Measurements from ENCODE around the gene RNF157.
A peak's percentile ranks its signal among the peaks of the same experiment; 100 is the strongest.

The RNF157 gene

DNA sequence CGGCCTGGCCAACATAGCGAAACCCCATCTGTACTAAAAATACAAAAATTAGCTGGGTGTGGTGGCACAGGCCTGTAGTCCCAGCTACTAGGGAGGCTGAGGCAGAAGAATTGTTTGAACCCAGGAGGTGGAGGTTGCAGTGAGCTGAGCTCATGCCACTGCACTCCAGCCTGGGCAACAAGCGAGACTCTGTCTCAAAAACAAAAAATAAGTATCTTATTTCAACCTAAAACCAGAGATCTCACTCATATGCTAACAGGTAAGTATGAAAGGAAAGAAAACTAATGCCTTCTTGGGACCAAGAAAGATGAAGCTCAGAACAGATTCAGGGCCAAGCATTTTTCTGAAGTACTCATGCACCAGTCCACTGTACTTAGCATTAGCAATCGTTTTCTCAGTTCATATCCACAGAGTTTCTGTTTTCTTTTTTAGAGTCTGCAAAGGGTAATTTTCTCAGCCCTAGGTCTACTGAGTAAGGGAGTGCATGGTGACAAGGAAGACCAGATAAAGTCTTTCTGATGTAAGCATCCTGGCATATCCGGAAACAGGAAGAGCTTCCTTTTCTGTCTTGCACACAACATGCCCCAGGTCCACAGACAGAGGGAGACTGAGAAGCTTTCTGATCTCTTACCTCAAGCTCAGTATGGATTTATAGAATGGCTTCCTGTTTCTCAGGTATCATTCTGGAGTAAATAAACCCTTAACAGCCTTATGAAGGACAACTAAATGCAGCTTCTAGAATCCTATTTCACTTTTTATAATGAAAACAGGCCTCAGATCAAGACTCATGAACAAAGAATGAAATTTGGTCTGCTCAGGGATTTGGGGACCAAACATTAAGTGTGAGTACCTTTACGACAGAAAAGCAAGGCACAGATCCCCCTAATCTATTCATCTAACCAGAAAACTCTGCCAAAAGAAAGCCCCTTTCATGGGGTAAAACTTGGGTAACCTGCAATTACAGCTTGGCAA lies 60.5 kb downstream of the RNF157 start:
- TF ChIP-seq, protein P1, sequence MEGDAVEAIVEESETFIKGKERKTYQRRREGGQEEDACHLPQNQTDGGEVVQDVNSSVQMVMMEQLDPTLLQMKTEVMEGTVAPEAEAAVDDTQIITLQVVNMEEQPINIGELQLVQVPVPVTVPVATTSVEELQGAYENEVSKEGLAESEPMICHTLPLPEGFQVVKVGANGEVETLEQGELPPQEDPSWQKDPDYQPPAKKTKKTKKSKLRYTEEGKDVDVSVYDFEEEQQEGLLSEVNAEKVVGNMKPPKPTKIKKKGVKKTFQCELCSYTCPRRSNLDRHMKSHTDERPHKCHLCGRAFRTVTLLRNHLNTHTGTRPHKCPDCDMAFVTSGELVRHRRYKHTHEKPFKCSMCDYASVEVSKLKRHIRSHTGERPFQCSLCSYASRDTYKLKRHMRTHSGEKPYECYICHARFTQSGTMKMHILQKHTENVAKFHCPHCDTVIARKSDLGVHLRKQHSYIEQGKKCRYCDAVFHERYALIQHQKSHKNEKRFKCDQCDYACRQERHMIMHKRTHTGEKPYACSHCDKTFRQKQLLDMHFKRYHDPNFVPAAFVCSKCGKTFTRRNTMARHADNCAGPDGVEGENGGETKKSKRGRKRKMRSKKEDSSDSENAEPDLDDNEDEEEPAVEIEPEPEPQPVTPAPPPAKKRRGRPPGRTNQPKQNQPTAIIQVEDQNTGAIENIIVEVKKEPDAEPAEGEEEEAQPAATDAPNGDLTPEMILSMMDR (IDR thresholded peaks at IDR 0.05; ENCODE audit: insufficient read depth, low read depth, low read length, missing control alignments): no peak
- H3K4me3 ChIP-seq (ENCODE audit: low read depth, low read length): no peak overlapping the region
- peak; percentile 82 for DNase-seq (ENCODE audit: low read depth)

GRCh38 chr17:76178124-76178523 lies 62.2 kb downstream of the RNF157 start:
- DNase-seq (ENCODE audit: low read depth): no peak
- TF ChIP-seq, protein P1 (IDR thresholded peaks at IDR 0.05; ENCODE audit: insufficient read depth, low read depth, low read length, missing control alignments): no peak
- H3K4me3 ChIP-seq (ENCODE audit: low read depth, low read length): no peak overlapping the region

DNA sequence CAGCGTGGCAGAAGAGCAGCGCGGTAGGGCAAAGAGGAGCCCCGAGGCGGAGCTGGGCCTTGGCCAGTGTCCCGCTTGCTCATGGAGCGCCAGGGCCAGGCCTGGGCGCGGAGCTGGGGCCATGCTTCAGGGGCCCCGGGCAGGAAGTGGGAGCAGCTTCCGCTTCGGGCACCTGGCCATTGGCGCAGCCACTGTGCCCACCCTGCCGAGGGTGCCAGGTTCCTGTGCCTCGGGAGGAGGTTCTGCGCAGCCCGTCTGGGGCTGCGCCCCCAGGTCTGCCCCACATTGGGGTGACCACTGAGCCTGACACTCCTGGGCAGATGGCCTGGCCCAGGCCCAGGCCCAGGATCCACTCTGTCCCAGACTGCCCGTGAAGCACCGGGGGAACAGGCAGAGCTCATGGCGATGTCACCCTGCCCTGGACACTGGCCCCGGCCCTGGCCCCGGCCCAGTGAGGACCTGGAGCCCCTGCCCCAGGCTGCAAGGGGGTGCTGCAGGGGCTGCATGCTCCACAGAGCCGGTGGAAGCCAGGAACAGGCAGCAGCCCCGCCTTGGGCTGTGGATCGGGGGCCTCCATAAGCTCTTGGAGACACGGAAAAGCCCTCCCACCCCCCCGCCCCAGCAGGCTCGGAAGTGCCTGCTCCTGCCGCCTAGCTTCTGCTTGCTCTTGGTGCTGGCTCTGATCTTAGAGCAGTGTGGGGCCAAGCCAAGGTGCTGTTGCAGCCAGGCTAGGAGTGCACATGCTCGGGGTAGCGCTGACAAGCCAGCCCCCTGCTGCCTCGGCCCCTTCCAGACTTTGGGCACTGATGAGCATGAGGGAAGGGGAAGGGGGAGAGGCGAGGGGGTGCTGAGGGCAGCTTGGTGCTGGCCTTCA lies 63.4 kb downstream of the RNF157 start:
- H3K4me3 ChIP-seq (ENCODE audit: low read depth, low read length): no peak overlapping the region
- TF ChIP-seq, protein P1 (IDR thresholded peaks at IDR 0.05; ENCODE audit: insufficient read depth, low read depth, low read length, missing control alignments): no peak
- no peak for DNase-seq (ENCODE audit: low read depth)

DNA sequence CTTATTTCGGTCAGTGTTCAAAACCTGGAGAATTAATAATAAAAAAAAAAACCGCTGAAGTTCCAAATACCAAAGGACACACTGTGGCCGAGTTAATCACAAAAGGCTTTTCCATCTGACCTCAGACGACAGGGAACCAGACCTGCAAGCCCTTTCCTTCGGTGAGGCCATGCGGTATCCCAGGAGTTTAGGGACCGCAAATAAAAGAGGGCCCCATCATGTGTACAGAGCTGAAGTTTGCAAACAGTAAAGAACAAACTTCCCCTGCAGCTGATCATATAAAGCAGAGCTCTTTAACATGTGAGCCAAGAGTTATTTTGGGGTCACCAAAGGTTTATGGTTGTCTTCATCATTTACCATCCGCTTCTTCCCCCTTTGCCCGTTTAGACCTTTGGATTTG lies 66.3 kb downstream of the RNF157 start:
- DNase-seq (ENCODE audit: low read depth): no peak
- TF ChIP-seq, protein P1 (IDR thresholded peaks at IDR 0.05; ENCODE audit: insufficient read depth, low read depth, low read length, missing control alignments): no peak
- no peak overlapping the region for H3K4me3 ChIP-seq (ENCODE audit: low read depth, low read length)

- no peak overlapping the region for H3K4me3 ChIP-seq (ENCODE audit: low read depth, low read length)
- TF ChIP-seq, protein P1 (IDR thresholded peaks at IDR 0.05; ENCODE audit: insufficient read depth, low read depth, low read length, missing control alignments): no peak
- DNase-seq (ENCODE audit: low read depth): no peak
Observed at GRCh38 chr17:76173474-76173873, 66.8 kb downstream of the RNF157 start.

DNA sequence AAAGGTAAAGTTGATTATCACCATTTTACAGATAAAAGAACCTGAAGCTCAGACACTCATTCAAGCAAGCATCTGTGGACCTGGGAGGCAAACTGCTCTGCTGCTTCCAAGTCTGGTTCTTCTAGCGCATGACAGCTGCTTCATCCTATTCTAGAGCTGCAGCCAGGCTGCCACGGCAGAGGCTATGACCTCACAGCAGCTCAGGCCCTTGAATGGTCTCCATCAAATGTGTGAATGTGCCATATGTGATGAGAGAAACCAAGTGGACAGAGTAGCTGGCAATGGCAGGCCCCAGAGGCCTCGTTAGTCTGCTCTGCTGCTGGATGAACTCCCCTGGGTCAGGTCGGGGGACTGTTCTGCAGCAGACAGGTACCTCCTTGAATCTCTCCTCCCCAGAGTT lies 68.6 kb downstream of the RNF157 start:
- TF ChIP-seq, protein P1 (IDR thresholded peaks at IDR 0.05; ENCODE audit: insufficient read depth, low read depth, low read length, missing control alignments): no peak
- H3K4me3 ChIP-seq (ENCODE audit: low read depth, low read length): no peak overlapping the region
- no peak for DNase-seq (ENCODE audit: low read depth)
